ENCODE results near the gene PTPN12.

DNA sequence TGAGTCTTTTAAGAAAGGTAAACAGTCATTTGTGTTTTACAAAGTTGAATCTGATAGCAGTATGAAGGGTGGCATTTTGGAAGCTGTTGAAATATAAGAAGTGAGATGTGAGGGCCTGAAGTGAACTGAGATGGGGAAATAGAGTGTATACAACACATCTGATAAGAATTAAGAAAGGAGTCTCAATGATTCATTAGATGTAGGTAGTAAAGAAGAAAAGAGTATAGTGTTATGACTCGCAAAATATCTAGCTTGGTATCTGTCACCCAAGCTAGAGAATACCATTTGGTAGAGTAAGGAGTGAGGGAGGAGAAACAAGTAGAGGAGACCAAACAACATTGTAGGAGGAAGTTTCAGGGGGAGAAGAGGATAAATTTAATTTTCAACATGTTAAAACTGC is 5.3 kb downstream of the PTPN12 start:
- TF ChIP-seq POLR2A (IDR thresholded peaks at IDR 0.05): no peak
- no peak for TF ChIP-seq CTCF (IDR thresholded peaks at IDR 0.05)
